Neutrophil (primary cell): ENCODE results near the gene SLC29A1.

Source experiments
- H3K27ac ChIP-seq: fragments of 200-600 bp; sonication (generic); 2 replicates; pipeline ENCODE4 v1.5.1; 2016; ENCODE audit warnings: mild to moderate bottlenecking, moderate library complexity
- H3K27me3 ChIP-seq: fragments of 200-600 bp; sonication (generic); 2 replicates; pipeline ENCODE4 v1.6.0; 2016; ENCODE audit warnings: mild to moderate bottlenecking
- H3K36me3 ChIP-seq: fragments of 200-600 bp; sonication (generic); 2 replicates; pipeline ENCODE4 v1.5.1; 2017
- H3K4me1 ChIP-seq, 2 experiments: fragments of 200-600 bp in 1 of 2; sonication (generic) in 1 of 2; 1 replicate in 1 of 2; 2 replicates in 1 of 2; pipeline versions ENCODE4 v1.5.1 to v1.6.1; 2013 to 2016; ENCODE audit warnings: low read depth in 1 of 2, low read length in 1 of 2, mild to moderate bottlenecking in 1 of 2, moderate library complexity in 1 of 2; ENCODE audit not compliant: control insufficient read depth in 1 of 2, insufficient read depth in 1 of 2
- H3K4me3 ChIP-seq, 2 experiments: fragments of 200-600 bp in 1 of 2; sonication (generic) in 1 of 2; 1 replicate in 1 of 2; 2 replicates in 1 of 2; pipeline ENCODE4 v1.5.1; 2013 to 2016; ENCODE audit warnings: low read depth in 1 of 2, low read length in 1 of 2, mild to moderate bottlenecking in 1 of 2, moderate library complexity in 1 of 2
- H3K9me3 ChIP-seq: fragments of 200-600 bp; sonication (generic); 2 replicates; pipeline ENCODE4 v1.5.1; 2016
- CTCF ChIP-seq: fragments of 200-600 bp; sonication (generic); IDR thresholded peaks from 2 replicates; pipeline ENCODE4 v1.5.1; 2016; ENCODE audit warnings: antibody characterized with exemption

Gene SLC29A1

GRCh38 chr6:44262467-44263353 is 39.3 kb downstream of the SLC29A1 start:
- H3K36me3 ChIP-seq = peaks cover 28% of the 10 kb centered on the region
- no peaks in the 10 kb centered on the region for H3K27me3 ChIP-seq
- no peaks in the 10 kb centered on the region for H3K9me3 ChIP-seq
- peaks cover 35 to 38% of the 10 kb centered on the region in 2 experiments for H3K4me1 ChIP-seq
- peak overlapping the region; percentile 85 for H3K27ac ChIP-seq
- peak overlapping the region; percentile 74 to 77 for H3K4me3 ChIP-seq
- TF ChIP-seq CTCF = no peak

GRCh38 chr6:44263354-44264100 is 40.1 kb downstream of the SLC29A1 start:
- H3K27ac ChIP-seq = peak overlapping the region; percentile 85

GRCh38 chr6:44264154-44265006 is 41.0 kb downstream of the SLC29A1 start:
- Histone ChIP-seq H3K27ac (peak overlapping the region; percentile 85), H3K27me3 (peaks cover 12% of the 10 kb centered on the region), H3K4me1 (peaks cover 34 to 39% of the 10 kb centered on the region in 2 experiments), H3K9me3 (no peaks in the 10 kb centered on the region), H3K4me3 (peak overlapping the region; percentile 74 to 77), H3K36me3 (peaks cover 15% of the 10 kb centered on the region)
- TF ChIP-seq CTCF = peak; percentile 52

More at GRCh38 chr6:44263354-44264100, 40.1 kb downstream of the SLC29A1 start:
- peak overlapping the region; percentile 74 to 77 for H3K4me3 ChIP-seq
- H3K27me3 ChIP-seq = peaks cover 3% of the 10 kb centered on the region
- peaks cover 31 to 34% of the 10 kb centered on the region in 2 experiments for H3K4me1 ChIP-seq
- H3K36me3 ChIP-seq = peaks cover 23% of the 10 kb centered on the region
- no peak for TF ChIP-seq CTCF
- no peaks in the 10 kb centered on the region for H3K9me3 ChIP-seq

- H3K27ac ChIP-seq = peak within 1 kb of the TSS; percentile 85
- H3K4me3 ChIP-seq = peak within 1 kb of the TSS; percentile 74 to 77
- peaks cover 7% of the 10 kb centered on the region for H3K36me3 ChIP-seq
- no peaks in the 10 kb centered on the region for H3K9me3 ChIP-seq
- H3K4me1 ChIP-seq = peaks cover 42 to 47% of the 10 kb centered on the region in 2 experiments
- H3K27me3 ChIP-seq = peaks cover 19% of the 10 kb centered on the region
- peak; percentile 35 for TF ChIP-seq CTCF
Observed at GRCh38 chr6:44265007-44265721, 41.8 kb downstream of the SLC29A1 start, which contains the start of gene NFKBIE. TSS of gene NFKBIE (minus strand) at chr6:44265551. CDS start at chr6:44265346, 205 bp downstream.
